DMS79 treated with DMSO at 0.1 percent for 48 hours (cell line): ENCODE results near the gene CCDC92.
A peak's percentile ranks its signal among the peaks of the same experiment; 100 is the strongest.
"Not testable (repeated sequence)": the region's sequence is repeated elsewhere in the genome, so short reads cannot be mapped to it uniquely, and the experiment has no call there.

Experiments used
- DNase-seq: peaks from one replicate; lab custom pipeline; 2025; lab: John Stamatoyannopoulos, UW

CCDC92 gene

DNA sequence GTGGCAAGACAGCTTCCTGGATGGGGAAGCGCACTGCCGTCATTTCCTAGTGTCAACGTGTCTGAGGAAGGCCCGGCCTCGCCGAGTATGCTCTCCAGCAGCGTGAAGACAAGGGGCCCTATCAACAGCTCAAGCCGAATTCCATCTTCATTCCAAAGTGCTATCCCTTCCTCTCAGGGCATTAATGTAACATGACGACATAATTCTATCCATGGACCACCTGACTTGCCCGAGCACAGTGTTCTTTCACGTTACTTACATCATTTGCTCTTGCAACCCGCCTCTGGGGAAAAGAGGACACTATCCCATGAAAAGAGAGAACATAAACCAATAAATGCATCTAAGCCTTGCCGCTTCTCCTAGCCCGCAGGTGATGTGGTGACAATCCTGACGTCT, 22.9 kb downstream of the CCDC92 start:
- no peak for DNase-seq

DNA sequence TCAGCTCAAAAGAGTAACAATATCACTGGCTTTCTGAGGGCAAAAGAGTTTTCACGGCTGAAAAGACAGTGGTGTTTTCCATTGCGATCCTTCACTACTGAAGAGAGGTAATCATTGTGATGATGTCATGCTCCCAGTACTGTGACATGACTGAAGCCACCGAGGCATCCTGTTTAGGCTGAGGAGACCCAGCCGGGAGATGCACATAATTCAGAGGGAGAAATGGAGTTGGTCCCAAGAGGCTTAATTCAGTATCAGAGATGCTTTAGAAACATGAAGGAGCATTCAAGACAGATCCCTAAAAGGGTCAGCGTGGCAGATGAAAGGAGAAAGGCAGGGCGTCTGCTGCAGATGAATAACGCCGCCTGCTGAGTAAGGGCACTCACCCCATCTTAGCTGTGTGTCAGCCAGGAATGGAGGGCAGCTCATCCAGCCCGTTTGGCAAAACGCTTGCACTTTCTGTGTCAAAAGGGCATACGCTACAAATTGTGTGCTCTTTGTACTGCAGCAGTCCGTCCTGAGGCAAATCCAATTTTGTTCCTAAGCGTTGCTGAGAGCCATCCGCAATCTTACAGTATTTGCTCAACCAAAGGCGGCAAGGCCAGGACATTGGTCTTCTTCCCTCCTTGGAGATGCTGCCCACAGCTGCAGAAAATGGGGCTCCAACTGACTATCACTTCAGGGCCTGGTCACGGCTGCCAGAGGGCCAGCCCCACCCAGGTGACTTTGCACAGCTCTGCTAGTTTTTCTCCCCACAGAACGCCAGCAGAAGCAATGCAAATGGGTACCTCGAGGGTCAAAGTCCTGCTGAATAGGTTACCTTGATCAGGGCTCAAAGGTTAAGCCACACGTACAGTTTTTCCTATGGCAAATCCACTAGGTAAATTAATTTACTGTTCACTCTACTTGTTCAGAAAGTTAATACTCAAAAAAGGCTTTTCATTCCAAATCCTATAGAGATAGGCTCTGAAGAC, 23.5 kb downstream of the CCDC92 start:
- DNase-seq = peak; percentile 17

DNA sequence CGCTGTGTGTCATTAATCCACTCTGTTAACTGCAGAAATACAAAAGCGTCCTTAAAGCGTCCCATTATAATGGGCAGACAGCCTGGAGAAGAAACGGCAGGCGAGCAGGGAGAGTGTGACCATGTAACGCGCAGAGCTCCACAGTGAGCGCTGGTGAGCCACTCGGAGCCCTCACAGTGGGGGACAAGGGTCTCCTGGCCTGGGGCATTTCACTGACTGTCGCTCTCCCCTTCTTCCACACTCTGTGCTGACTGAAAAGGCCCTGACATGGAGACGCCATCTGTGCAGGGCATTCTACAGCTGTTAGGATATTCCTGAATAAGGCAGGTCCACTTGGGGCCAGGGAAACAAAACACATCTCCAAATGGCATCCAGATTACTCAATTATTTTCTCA, 24.2 kb downstream of the CCDC92 start:
- DNase-seq = no peak

DNA sequence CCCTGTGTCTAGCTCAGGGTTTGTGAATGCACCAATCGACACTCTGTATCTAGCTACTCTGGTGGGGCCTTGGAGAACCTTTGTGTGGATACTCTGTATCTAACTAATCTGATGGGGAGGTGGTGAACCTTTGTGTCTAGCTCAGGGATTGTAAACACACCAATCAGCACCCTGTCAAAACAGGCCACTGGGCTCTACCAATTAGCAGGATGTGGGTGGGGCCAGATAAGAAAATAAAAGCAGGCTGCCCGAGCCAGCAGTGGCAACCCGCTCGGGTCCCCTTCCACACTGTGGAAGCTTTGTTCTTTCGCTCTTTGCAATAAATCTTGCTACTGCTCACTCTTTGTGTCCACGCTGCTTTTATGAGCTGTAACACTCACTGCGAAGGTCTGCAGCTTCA, 25.1 kb downstream of the CCDC92 start:
- DNase-seq = not testable (repeated sequence)

DNA sequence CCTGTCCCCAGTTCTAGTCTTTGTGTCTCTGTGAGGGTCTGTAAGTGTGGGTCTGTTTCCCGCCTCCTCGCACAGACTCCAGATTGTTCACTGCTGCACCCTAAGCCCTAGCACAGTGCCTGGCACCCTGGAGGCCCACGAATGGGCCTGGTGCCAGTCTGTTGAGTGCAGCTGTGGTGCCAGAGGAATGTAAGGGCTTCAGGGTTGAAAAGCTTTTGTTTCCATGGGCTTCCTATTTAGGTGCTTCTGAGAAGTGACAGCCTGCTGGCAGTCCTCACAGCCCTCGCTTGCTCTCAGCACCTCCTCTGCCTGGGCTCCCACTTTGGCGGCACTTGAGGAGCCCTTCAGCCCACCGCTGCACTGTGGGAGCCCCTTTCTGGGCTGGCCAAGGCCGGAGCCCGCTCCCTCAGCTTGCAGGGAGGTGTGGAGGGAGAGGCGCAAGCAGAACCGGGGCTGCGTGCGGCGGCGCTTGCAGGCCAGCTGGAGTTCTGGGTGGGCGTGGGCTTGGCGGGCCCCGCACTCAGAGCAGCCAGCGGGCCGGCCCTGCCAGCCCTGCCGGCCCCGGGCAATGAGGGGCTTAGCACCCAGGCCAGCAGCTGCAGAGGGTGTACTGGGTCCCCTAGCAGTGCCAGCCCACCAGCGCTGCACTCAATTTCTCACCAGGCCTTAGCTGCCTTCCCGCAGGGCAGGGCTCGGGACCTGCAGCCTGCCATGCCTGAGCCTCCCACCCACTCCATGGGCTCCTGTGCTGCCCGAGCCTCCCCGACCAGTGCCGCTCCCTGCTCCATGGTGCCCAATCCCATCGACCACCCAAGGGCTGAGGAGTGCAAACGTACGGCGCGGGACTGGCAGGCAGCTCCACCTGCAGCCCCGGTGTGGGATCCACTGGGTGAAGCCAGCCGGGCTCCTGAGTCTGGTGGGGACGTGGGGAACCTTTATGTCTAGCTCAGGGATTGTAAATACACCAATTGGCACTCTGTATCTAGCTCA, 25.8 kb downstream of the CCDC92 start:
- DNase-seq = not testable (repeated sequence)

DNA sequence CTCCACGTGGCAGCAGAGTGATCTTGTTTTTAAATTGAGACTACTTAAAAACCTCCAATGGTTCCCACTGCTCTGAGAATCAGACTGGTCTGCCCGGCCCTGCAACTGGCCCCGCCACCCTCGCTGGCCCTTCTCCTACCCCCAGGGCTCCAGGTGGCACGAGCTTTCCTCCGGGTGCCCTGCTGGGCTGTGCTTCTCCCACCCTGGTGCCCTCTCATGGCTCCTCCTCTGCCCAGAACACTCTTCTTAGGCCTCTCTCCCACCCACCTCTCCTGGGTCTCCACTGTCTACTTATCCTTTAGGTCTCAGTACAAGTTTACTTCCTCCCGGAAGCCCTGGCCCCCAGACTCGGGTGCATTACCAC, 26.5 kb downstream of the CCDC92 start:
- DNase-seq = no peak

DNA sequence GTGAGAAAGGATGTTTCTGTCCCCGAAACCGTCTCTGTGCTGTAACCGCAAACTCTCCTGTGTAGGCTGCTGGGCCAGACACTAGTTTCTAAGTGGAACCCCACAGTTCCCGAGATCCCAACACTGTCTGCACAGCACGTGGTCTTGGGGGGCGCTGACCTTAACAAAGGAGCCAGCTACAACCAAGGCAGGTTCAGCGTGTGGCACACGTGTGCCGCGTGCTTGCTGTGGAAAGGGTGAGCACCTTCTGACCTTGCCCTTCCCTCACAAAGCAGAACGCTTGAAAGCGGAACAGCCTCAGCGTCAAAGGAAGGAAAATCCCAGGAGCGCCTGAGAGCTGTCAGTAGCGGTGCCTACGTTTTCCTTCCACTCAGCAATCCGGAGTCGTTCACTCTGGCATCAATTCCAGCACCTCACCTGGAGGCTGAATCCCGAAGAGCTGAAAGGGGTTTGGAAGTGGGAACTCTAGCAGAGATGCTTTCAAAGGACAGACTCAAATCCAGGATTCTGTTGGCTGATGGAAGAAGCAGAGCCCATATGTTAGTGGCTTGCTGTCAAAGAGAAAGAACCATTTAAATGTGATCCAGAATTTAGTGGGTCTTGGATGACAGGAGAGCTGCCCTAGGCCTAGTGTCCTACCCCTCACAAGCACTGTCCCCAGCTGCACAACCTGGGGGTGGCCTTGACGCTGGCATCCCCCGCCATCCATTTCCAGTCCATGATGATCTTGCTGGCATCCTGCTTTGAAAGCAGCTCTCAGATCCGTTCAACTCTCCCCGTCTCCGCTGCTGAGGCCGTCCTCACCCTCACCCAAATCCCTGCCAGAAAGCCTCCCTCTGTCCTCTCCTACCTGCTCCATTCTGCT, 27.1 kb downstream of the CCDC92 start:
- no peak for DNase-seq

DNA sequence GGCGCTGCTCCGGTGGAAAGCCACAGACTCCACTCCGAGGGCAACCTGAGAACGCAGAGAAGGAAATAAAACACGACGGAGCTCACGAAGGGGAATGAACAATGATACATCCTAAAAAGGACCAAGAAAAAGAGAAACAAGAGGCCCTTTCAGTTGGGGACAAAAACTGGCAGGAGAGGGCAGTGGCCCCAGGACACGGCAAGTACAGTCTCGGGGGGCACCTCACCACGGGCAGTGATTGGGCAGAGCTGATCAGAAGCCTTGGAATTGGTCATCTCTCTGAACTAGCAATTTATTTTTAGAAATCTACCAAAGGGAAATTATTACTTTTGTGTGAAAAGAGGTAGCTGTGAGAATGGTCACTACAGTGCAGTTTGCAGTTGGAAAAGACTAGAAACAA, 27.9 kb downstream of the CCDC92 start:
- no peak for DNase-seq

DNA sequence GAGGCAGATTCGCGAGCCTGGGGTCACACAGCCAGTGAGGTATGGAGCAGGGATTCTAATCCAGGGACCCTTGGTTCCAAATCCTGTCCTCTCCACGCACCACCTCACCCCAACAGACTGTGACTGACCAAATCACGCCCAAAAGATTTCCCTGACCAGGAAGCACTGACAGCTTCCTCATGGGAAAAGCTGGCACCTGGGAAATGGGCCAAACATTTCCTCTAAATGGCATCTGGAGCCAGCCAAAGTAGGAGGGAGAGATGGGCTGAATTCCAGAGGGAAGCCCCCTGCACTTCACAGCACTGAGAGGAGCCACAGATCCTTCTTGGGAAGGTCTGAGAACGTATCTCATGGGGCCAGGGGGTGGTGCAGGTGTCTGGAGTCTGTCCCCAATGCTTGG, 28.8 kb downstream of the CCDC92 start:
- DNase-seq = no peak

DNA sequence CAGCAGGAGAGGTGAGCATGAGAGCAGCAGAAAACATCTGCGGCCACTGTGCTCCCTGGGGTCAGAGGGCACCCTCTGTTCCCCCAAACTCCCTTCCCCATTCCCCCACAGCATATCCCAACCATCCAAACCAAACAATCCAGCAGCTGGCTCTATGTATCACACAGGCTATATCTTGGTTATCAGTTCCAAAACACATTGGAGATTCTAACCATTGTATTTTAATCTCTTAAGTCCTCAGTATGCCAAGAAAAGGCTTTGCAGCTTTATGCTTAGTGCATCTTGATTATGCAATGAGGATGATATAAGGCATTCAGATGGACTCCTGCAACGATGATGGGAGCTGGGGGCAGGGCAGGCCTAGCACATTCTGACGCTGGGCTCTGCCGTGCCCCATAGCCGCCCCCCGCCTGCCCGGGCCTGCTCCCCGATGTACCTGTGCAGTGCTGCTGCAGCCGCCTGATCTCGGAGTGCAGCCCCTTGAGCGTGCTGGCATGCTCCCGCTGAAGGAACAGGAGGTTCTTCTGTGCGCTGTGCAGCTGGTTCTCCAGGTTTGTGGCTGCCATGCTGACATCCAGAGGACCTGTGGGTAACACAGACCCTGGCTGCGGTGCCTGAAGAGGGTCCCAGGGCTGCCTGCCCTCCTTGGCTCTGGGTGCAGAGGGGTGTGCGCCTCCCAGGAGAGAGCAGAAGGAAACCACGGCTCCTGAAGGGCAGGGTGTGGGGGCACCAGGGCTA, 29.6 kb downstream of the CCDC92 start:
- no peak for DNase-seq

DNA sequence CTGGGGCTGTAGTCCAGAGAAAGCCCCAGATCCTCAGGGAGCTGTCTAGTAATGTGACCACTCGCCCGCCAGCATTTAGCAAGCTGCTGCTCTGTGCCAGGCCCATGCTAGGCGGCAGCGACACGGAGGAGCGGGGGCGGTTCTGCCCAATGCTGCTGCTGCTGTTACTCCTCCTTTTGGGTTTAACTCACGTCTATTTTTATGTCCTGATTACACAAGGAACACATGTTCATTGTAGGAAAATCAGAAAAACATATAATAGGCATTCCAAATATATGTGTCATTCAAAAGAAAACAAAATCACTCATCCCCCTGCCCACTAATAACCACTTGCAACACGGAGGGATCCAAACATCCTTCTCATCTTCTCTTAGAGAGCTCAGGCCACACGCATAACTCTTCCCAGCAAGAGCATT, 30.4 kb downstream of the CCDC92 start:
- DNase-seq = no peak

DNA sequence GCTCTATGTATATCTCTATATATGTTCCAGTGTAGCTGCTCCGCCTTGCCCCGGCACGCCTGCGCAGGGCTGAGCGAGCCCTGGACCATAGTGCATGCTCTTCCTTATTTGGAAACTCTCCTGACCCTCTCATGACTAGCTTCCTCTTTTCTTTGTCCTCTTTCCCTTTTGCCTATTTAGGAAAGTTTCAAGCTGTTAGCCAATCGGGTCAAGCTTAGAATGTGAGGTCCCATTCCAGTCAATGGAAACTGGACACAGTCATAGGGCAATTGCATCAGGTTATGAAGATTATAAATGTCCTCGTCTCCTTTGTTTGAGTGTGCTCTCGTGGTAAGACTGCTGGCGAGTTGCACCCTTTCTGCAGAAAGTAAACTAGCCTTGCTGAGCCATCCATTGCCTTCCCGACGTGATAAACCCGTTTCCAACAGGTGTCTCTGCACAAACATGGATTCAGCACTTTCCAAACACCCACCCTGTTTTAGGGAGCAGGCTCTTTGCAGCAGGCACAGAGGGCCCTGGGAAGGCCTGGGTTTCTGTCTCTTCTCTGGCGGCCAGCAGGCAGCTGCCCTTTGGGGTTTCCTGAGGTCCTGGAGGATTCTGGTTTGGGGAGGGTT, 30.9 kb downstream of the CCDC92 start:
- DNase-seq = no peak

DNA sequence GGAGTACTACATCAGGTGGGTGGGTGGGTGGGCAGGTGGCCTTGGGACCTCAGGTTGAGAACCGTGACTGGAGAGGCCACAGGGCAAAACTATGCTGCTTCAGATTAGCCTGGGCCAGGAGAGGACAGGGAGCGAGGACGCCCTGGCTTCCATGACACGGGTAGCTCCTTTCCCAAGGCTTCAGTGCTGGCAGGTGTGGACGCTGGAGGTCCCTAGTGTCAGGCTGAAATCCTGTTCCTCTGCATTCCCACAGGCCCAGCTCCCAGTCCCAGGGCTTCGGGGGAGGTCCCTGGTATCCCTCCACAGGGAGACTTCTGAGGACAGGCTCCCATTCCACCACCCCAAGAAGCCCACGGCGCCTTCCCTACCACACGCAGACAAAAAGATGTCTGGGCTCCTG, 31.6 kb downstream of the CCDC92 start:
- no peak for DNase-seq

DNA sequence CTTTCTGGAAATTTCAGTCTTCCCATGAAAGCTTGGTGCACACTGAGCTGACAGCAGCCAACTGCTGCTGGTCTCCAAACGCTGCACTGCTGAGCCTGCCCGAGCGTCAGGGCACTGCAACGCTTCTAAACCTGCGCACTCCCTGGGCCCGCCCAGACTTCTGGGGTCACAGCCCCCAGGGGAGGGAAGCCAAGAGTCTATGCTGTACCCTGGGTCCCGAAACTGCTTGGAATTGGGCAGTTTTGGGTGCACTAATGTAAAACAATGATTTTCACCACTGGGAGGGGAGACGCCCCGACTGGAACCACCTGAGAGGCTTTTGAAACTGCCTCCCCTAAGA, 32.0 kb downstream of the CCDC92 start:
- no peak for DNase-seq

DNA sequence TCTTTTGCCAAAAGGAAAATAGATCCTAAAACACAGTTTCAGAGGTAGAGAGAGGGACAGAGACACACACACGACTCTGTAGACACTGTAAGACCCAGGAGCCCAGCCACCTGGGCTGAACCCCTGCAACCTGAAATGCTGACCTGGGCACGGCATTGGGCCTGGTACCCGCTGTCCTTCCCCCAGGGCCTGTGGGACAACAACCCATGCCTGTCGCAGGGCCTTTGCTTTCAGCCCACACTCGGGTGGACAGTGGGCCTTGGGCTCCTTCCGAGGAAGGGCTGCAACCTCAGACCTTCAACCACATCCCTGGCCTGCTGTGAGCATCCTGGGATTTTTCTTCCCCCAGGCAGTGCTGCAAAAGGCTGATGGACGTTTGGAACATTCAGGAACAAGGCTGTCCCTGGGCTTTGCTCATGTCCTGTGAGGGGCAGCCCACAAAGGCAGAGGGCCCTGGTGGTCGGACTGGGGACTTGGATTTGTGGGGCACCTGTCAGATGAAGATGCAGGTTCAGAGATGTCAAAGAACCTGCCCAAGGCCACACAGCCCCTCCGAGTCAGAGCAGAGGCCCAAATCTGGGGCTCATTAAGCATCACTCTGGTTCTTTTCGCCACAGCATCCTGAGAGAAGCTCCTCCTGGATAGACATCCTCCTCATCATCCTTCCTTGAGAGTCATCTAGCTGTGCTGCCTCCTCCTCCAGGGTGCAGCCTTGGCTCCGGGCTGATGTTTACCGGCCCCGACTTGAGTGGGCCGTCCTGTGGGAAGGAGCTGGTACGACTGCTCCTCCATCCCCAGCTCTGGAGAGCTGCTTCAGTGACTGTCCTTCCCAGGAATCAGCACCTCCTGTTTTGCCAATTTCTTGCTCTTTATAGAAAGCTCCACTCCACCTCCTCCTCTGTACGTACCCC, 32.7 kb downstream of the CCDC92 start:
- DNase-seq = no peak

DNA sequence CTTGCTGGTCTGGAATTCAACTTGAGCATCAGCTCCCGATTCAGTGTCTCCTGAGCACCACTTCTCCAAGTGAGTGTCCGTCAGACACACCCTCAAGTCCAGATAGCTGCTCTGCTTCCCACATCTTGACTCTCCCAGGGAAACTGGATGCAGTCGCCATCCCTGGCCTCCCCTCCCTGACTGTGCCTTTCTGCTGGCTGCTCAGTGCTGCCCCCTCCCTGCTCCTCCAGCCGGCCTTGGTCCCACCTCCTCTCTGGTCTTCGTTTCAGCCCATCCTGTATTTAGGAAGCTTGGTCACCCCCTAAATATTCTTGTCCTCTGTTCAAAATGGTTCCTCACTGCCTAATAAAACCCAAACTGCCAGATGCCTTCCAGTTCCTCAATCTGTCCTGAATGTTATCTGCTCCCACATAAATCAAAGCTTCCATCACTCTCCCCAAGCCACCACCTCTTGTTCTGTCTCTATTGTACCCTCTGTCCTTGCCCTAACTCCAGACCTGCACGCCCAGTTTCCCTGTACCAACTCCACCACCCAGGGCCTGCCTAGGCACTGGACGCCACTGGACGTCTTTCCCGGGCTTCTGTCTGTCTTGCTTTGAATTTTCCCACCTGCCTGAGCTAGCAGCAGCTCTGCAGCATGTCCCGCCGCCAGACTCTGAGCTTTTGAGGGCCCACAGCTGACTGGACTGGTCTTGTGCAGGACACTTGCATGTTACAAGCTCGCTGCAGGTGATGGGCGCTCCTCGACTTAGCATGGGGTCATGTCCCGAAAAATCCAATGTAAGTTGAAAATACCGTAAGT, 33.8 kb downstream of the CCDC92 start:
- DNase-seq = no peak

DNA sequence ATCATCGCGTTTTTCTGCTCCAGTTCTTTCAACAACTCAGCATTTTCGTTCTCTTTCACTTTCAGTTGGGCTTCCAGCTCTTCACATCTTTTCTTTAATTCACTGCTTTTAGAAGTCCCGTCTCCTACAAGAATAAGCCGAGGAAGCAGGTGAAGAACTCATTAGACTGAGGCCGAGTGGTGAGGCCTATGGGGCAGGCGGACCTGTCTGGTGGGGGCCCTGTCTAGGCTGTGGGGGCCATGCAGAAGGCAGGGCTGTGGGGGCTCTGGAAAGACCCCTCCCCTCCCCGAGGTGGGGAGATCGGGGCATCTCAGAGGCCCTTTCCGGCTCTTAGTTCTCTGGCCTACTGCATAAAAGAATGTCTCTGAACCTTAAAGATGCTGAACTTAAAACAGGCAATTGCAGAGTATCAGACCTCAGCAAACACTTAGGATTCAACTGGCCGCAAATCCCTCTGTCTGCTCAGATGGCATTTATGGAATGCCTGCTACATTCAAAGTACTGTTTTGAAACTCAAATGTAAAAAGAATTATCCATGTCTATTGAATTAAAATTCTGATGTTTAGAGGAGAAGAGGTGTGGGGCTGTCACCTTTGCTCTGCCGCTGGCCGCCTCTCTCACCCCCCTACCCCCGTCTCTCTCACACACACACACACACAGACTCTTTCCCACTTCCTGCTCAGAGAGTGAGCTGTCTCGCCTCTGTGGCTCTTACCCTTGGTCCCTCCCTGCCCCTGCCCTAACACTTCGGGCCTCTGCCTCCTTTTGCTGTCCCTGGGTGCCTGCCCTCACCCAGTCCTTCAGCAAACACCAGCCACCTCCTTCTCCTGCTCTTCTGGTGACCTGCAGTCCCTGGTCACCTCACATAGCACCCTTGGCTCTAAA, 34.7 kb downstream of the CCDC92 start:
- no peak for DNase-seq
